ENCODE measurements around the gene MNX1. TPM values are rescaled to one million over a fixed set of nuclear protein-coding genes. Genes with fewer than 3 reads are reported as not detected.
A peak's percentile ranks its signal among the peaks of the same experiment; 100 is the strongest.

The MNX1 gene
- total RNA-seq, 1 donor from 2014 or later: 0.11 TPM

DNA sequence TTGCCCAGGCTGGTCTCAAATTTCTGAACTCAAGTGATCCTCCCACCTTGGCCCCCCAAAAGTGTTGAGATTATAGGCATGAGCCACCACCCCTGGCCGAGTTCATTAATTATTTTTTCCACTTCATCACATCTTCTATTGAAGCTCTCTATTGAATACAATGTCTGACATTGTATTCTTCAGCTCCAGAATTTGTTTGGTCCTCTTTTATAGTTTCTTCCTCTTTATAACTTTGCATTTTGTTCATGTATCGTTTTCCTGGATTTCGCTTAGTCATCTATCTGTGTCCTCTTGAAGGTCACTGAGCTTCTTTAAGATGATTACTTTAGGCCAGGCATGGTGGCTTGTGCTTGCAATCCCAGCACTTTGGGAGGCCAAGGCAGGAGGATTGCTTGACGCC lies 30.8 kb downstream of the MNX1 start:
- no peak for DNase-seq (ENCODE audit: low read depth)

DNA sequence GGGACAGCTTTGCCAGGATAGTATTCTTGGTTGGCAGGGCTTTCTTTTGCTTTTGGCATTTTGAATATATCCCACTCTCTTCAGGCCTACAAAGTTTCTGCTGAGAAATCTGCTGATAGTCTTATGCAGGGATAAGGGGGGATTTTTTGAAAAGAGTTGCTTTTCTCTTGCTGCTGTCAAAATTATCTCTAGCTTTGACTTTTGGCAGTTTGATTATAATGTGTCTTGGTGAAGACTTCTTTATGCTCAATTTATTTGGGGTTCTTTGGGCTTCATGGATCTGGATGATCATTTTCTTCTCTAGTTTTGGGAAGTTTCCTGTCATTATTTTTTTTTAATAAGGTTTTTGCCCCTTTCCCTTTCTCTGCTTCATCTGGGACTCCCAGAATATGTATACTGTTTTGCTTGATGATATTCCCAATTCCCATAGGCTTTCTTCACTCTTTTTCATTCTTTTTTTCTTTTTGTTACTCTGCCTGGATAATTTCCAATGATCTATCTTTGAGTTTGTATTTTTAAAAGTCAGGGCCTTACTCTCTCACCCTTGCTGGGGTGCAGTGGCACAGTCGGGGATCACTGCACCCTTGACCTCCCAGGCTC lies 31.4 kb downstream of the MNX1 start:
- no peak for DNase-seq (ENCODE audit: low read depth)

DNA sequence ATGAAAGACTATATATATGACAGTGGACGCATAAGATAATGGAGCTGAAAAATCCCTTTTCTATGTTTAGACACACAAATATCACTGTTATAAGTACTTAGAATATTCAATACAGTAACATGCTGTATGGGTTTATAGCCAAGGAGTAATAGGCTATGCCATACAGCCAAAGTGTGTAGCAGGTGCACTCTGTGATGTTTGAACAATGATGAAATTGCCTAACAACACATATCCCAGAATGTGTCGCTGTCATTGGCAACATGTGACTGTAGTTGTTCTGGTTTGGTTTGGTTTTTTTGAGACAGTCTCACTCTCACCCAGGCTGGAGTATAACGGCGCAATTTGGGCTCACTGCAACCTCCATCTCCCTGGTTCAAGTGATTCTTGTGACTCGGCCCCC lies 34.8 kb downstream of the MNX1 start:
- no peak for DNase-seq (ENCODE audit: low read depth)

DNA sequence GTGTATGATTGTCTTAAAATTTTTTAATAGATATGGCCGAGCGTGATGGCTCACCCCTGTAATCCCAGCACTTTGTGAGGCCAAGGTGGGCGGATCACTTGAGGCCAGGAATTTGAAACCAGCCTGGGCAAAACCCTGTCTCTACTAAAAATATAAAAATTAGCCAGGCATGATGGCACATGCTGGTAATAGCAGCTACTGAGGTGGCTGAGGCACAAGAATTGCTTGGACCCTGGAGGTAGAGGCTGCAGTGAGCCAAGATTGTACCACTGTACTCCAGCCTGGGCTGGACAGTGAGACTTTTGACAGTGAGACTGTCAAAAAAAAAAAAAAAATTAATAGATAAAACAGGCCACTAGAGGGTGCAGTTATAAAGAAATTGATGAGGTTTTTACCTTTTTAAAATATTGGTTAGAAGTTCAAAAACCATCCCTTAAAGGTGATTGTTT lies 40.5 kb downstream of the MNX1 start:
- peak; percentile 84 for DNase-seq (ENCODE audit: low read depth)

DNA sequence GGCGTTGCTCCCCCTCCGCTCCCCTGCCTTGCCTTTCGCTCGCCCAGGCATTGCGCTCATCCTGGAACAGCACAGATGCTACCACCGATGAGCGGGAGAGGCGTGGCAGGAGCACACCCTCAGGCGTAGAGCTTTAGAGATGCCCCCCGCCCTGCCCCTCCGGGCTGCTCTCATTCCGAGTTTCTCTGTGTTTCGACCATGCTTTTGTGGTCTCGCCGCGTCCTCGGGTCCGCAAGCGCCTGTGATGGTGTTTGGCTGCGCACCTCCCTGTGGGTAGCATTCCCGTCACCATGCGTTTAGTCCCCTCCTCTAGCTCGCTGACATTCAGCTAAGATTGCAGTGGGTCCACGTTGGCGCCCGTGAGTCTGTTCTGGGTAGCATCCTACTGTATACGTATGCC lies 42.3 kb downstream of the MNX1 start:
- DNase-seq (ENCODE audit: low read depth): no peak

DNA sequence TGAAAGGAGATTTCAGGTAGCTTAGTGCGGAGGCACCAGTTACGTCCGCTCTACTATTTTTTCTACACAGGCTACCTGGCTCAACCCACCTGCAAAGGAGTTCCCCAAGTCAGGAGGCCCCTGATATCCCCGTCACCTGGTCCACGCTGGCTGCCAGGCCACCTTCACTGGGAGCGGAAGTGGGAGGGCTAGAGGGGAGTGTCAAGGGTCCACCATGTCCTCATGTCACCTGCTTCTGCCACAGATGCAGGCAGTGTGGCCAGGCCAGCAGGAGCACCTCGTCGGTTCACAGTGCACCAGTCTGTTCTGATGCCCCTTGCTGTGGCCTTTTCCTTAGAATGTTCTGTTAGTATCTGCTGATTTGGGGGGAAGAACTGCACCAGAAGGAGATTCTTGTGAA lies 44.1 kb downstream of the MNX1 start:
- no peak for DNase-seq (ENCODE audit: low read depth)

DNA sequence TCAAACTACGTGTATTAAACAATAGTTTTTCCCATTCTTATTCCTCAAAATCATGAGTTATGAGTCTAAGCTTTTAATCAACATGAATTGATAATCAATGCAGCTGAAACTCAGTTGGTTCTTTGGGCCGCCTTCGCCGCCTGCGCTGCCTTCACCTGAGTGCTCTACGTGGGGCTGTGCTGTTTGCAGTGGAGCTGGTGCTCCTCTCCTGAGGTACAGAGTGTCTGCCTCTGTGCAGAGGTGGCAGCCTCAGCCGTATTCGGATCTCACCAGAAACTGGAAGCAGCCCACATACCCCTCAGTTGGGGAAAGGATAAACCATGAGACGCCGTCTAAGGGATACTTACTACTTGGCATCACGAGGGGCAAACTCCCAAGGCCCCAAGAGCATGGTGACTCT lies 45.5 kb downstream of the MNX1 start:
- DNase-seq (ENCODE audit: low read depth): no peak

DNA sequence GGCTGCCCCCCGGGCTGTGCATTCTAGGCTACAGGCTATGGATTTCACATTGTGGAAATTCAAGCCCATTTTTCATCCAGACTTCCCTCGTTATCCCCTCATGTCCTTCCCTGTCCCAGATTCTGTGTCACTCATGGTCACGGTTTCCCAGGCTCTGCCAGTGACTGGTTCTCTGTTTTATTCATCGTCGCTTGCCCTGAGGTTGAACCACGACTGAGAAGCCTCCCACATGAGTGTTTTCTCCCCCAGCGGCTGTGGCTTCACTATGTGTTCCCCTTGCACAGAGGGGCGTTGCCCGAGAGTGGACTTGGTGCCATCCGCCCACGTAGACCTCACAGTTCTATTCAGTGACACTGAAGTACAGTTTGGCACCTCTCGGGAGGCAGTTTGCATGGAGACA lies 47.0 kb downstream of the MNX1 start:
- DNase-seq (ENCODE audit: low read depth): no peak

DNA sequence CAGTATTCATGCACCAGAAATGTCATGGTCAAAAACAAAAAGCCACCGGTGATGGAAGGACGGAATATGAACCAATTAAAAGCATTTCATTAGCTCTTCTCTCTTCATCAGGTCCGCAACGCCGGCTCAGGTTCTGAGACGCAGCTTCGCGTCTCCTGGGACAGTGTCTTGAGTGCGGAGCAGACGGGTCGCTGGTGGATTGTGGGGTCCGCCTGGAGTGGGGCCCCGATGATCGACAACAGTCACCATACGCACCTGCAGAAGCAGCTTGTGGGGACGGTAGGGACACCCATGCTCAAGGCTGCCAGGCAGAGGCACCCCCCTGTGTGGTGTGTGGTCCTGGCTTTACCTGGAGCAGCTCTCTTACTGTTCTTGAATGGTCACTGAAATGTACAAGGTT lies 47.6 kb downstream of the MNX1 start:
- no peak for DNase-seq (ENCODE audit: low read depth)

DNA sequence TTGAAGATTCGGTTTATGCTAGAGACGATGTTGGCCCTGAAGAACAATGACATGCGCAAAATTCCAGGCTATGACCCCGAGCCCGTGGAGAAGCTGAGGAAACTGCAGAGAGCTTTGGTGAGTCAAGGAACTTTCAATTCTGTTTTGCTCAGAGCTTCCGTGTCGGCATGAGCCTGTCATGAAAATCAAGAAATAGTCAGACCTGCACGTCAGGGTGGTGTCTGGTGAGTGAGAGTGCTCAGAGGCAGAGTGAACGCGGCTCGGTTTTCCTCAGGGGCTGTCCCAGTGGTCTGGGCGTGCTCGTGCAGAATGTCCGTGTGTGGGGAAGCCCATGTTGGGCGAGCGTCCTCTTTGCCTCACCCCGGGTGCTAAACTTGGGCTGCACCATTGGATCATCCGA lies 48.3 kb downstream of the MNX1 start:
- DNase-seq (ENCODE audit: low read depth): no peak

DNA sequence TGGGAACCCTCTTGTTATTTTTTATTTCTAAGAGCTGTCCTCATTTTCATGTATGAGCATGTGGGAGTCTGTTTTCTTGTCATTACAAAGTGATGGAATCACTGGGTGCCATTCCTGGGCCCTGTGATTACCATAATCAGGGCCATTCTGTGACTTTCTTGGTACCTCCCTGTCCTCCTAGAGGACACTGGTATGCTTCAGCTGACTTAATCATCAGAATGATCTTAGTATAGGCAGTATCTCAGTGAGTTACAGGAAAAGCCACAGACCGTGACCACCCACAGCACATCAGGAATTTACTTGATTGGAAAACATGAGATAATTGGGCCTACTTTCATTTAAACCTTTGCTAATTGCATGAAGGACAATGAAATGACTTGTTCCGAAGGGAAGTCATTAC lies 53.7 kb downstream of the MNX1 start:
- no peak for DNase-seq (ENCODE audit: low read depth)

DNA sequence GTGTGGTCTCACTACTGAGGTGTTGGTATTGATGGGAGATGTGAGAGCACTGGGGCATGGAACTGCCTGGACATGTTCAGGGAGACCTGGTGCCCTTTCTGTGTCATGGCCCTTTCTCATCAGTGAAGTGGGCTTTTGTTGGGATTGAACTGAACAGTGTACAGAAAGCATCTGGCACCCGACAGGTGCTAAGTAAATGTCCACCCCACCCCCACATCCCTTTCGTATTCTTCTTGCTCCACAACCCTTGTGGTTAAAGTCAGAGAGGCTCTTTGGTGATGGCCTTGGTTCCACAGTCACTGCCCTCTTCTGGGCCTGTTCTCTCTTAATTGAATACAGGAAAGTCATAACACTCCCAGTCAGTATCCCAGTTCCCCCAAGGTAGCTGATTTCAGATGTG lies 55.5 kb downstream of the MNX1 start:
- DNase-seq (ENCODE audit: low read depth): peak; percentile 77

Other genes starting within 250 kb of the MNX1 start
- 32.2 and 45.0 TPM in 2 replicates for gene LMBR1, start 117.5 kb downstream of the MNX1 start, total RNA-seq
- gene NOM1, start 61.0 kb downstream of the MNX1 start, total RNA-seq: 16.0 and 25.4 TPM in 2 replicates
- gene UBE3C, start 128.3 kb upstream of the MNX1 start, total RNA-seq: 118 and 124 TPM in 2 replicates